CD4-positive, alpha-beta memory T cell (primary cell): Measurements from ENCODE around the gene GAK. TPM values are rescaled to one million over a fixed set of nuclear protein-coding genes. Genes with fewer than 3 reads are reported as not detected.
A peak's percentile ranks its signal among the peaks of the same experiment; 100 is the strongest.

Experiments
- CTCF ChIA-PET: fragments of 350-600 bp; sonication (Branson Sonifier 250); formaldehyde crosslinking; loops from one replicate; lab custom pipeline; 2021; ENCODE audit warnings: inconsistent platforms; ENCODE audit not compliant: partially characterized antibody; lab: Charles Lee
- POLR2A ChIA-PET: fragments of 350-600 bp; sonication (Branson Sonifier 250); formaldehyde crosslinking; loops from one replicate; lab custom pipeline; 2021; ENCODE audit not compliant: partially characterized antibody; lab: Charles Lee
- DNase-seq, 5 donors: peaks; one replicate each; pipeline versions ENCODE4 v3.0.0 to v3.0.0-alpha.2; 2020 to 2022; ENCODE audit warnings: mixed read lengths in 1 of 5
- H3K27ac ChIP-seq: one replicate; pipeline ENCODE4 v1.7.0; 2013; ENCODE audit warnings: low read depth, low read length
- H3K27me3 ChIP-seq: 2 replicates; pipeline ENCODE4 v1.7.0; 2013; ENCODE audit warnings: mild to moderate bottlenecking, low read length, moderate library complexity; ENCODE audit not compliant: insufficient read depth
- H3K36me3 ChIP-seq: 2 replicates; pipeline ENCODE4 v1.7.0; 2013; ENCODE audit warnings: mild to moderate bottlenecking, low read length, moderate library complexity; ENCODE audit not compliant: insufficient read depth
- H3K4me1 ChIP-seq: 2 replicates; pipeline ENCODE4 v1.7.0; 2013; ENCODE audit warnings: mild to moderate bottlenecking, low read length, moderate library complexity; ENCODE audit not compliant: insufficient read depth
- H3K4me3 ChIP-seq, 2 donors: one replicate each; pipeline ENCODE4 v1.7.0; 2013; ENCODE audit warnings: low read length in 2 of 2, mild to moderate bottlenecking in 1 of 2
- H3K9me3 ChIP-seq, 2 donors: one replicate each; pipeline ENCODE4 v1.7.0; 2013; ENCODE audit warnings: low read length in 2 of 2, control low read depth in 1 of 2; ENCODE audit not compliant: control insufficient read depth in 1 of 2
- H3K27ac Mint-ChIP-seq, 7 donors: one replicate each; pipeline ENCODE4 v1.8.0; 2020 to 2021; ENCODE audit warnings: mixed read lengths in 7 of 7, mild to moderate bottlenecking in 6 of 7, inconsistent platforms in 3 of 7, moderate library complexity in 3 of 7
- H3K27me3 Mint-ChIP-seq, 2 donors: one replicate each; pipeline ENCODE4 v1.8.0; 2020 to 2021; ENCODE audit warnings: mixed read lengths in 2 of 2
- H3K36me3 Mint-ChIP-seq, 2 donors: one replicate each; pipeline ENCODE4 v1.8.0; 2020 to 2021; ENCODE audit warnings: mixed read lengths in 2 of 2, inconsistent platforms in 1 of 2, mild to moderate bottlenecking in 1 of 2
- H3K4me1 Mint-ChIP-seq, 4 donors: one replicate each; pipeline ENCODE4 v1.8.0; 2020 to 2021; ENCODE audit warnings: mixed read lengths in 4 of 4, mild to moderate bottlenecking in 1 of 4
- H3K4me3 Mint-ChIP-seq, 8 donors: one replicate each; pipeline ENCODE4 v1.8.0; 2020 to 2021; ENCODE audit warnings: mixed read lengths in 8 of 8, mild to moderate bottlenecking in 7 of 8, moderate library complexity in 6 of 8, inconsistent platforms in 3 of 8
- H3K9me3 Mint-ChIP-seq, 8 donors: one replicate each; pipeline ENCODE4 v1.8.0; 2020 to 2021; ENCODE audit warnings: mixed read lengths in 8 of 8, mild to moderate bottlenecking in 5 of 8, inconsistent platforms in 3 of 8, moderate library complexity in 1 of 8
- intact Hi-C: fragments of 100-400 bp; cut with micrococcal nuclease; formaldehyde crosslinking; loops from one replicate; pipeline ENCODE4 v1.15.1; 2023
- polyA plus RNA-seq, 2 donors: library from polyadenylated mRNA; unstranded; fragments of 300-500 nt; fragmentation: Illumina TruSeq; gene quantifications; one replicate each; pipeline ENCODE4 v1.2.3, GENCODE V29; 2021
- total RNA-seq, 2 experiments: library from RNA; stranded (reverse); gene quantifications; one replicate each; pipeline ENCODE4 v1.2.3, GENCODE V29; 2021

GAK gene
- total and polyA plus RNA-seq, 4 experiments from 2014 or later = 32.5 to 188 (median 130) TPM

DNA sequence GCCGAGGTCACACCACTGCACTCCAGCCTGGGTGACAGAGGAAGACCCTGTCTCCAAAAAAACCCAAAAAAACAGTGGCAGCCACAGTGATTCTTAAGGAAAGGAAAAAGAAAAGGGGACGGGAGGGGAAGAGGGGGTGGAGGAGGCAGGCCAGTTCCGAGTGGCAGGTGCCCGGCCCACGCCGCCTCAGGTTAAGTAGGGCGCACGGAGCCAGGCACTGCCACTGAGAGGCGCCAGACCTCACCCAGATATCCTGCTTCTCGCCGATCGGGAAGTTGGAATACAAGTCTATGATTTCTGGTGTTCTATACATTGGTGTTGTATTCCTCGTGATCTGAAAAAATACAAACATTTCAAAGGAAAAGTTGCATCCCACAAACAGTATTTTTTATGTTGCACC is 35.9 kb downstream of the GAK start:
- ChIA-PET CTCF (no interaction called here), POLR2A (no interaction called here)
- DNase-seq = peak in 1 of 5 donors; percentile 17
- H3K27ac Mint-ChIP-seq = no peak overlapping the region
- Histone ChIP-seq H3K4me3 (no peak overlapping the region), H3K4me1 (no peaks in the 10 kb centered on the region), H3K27ac (no peak overlapping the region), H3K36me3 (peaks cover 36% of the 10 kb centered on the region), H3K9me3 (no peaks in the 10 kb centered on the region), H3K27me3 (no peaks in the 10 kb centered on the region)
- H3K36me3 Mint-ChIP-seq = peaks cover 17 to 44% of the 10 kb centered on the region in 2 donors
- H3K4me1 Mint-ChIP-seq = peaks cover 0 to 4% (median 3%) of the 10 kb centered on the region in 4 donors
- intact Hi-C loops = no loop called here
- H3K9me3 Mint-ChIP-seq = peaks cover 0 to 2% (median 0%) of the 10 kb centered on the region in 8 donors
- H3K4me3 Mint-ChIP-seq = no peak overlapping the region
- H3K27me3 Mint-ChIP-seq = no peaks in the 10 kb centered on the region

DNA sequence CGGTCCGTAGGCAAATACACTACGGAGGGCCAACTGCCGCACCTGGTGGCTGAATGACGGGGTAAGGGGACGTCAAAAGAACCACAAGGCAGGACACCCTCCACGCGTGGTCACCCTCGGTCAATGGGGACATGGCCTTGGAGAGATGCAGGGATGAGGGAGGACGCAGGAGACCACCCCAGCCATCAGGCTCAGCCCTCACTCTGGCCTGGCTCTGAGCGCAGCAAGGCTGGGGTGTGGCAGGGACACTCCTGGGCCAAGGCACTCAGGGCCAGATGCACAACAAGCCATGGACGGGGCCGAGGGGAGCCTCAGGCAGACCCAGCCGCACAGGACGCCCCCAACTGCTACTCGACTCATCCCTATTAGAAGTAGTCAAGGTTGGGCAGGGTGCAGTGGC is 36.5 kb downstream of the GAK start:
- Mint-ChIP-seq H3K4me3 (no peak overlapping the region), H3K4me1 (peaks cover 0 to 4% (median 3%) of the 10 kb centered on the region in 4 donors), H3K9me3 (peaks cover 0 to 2% (median 0%) of the 10 kb centered on the region in 8 donors), H3K27ac (no peak overlapping the region), H3K36me3 (peaks cover 16 to 47% of the 10 kb centered on the region in 2 donors), H3K27me3 (no peaks in the 10 kb centered on the region)
- DNase-seq = no peak
- Histone ChIP-seq H3K36me3 (peaks cover 36% of the 10 kb centered on the region), H3K4me3 (no peak overlapping the region), H3K4me1 (no peaks in the 10 kb centered on the region), H3K27ac (no peak overlapping the region), H3K27me3 (no peaks in the 10 kb centered on the region), H3K9me3 (no peaks in the 10 kb centered on the region)
- intact Hi-C loops = no loop called here
- POLR2A ChIA-PET = no interaction called here
- CTCF ChIA-PET = no interaction called here

DNA sequence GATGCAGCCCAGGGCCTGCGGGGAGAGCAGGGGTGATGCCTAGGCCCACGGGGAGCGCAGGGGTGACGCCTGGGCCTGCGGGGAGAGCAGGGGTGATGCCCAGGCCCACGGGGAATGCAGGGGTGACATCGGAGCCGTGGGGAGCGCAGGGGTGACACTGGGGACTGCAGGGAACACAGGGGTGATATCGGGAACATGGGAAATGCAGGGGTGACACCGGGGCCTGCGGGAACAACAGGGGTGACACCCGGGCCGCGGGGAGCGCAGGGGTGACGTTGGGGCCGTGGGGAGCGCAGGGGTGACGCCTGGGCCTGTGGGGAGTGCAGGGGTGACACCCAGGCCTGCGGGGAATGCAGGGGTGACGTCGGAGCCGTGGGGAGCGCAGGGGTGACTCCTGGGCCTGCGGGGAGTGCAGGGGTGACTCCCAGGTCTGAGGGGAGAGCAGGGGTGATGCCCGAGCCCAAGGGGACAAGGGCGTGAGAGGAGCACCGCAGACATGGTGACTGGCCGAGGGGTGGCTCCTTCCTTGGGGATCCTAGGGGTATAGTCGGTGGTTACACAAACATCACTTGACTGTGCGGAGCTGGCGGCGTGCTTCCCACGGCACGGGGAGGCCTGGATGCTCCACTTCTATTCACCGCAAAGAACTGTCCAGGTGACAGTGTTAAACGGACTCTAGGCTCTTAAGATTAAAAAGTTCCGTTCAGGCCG is 38.0 kb downstream of the GAK start:
- Histone ChIP-seq H3K27me3 (no peaks in the 10 kb centered on the region), H3K36me3 (peaks cover 43% of the 10 kb centered on the region), H3K27ac (no peak overlapping the region), H3K4me3 (no peak overlapping the region), H3K9me3 (no peaks in the 10 kb centered on the region), H3K4me1 (no peaks in the 10 kb centered on the region)
- H3K36me3 Mint-ChIP-seq = peaks cover 10 to 41% of the 10 kb centered on the region in 2 donors
- POLR2A ChIA-PET = no interaction called here
- no peak overlapping the region for H3K4me3 Mint-ChIP-seq
- peak overlapping the region in 1 of 7 donors; percentile 51 for H3K27ac Mint-ChIP-seq
- H3K27me3 Mint-ChIP-seq = no peaks in the 10 kb centered on the region
- H3K4me1 Mint-ChIP-seq = peaks cover 0 to 2% (median 1%) of the 10 kb centered on the region in 4 donors
- DNase-seq = peak in 1 of 5 donors; percentile 16
- peaks cover 0 to 2% (median 0%) of the 10 kb centered on the region in 8 donors for H3K9me3 Mint-ChIP-seq
- CTCF ChIA-PET = no interaction called here
- intact Hi-C loops = no loop called here

DNA sequence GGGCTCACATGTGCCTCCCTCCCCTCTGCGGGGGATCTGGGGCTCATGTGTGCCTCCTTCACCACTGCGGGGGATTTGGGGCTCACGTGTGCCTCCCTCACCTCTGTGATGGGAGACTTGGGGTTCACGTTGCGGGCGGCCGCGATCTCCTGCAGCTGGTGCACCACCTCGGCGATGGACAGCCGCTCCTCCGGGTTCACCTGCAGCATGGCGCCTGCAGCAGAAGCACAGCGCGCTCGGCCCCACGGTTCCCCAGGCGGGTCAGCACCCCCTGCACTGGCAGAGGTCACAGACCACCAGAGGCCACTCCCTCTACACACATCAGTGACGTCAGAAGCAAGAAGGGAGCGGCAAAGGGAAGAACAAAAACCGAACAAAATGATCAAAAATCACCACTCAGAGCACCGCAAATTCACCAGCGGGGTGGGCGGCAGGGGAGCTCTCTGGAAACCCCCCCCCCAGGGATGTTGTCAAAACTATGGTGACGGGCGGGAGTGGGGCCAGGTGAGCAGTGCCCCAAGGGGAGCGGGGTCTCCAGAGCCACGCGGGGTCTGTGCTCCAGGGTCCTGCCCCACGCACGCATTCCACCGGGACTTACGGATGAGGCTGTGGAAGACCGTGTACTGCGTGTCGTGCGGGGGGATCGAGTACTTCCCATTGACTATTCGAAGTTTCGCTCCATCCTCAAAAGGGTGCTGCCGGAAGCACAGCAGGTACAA is 38.7 kb downstream of the GAK start:
- peak in 1 of 5 donors; percentile 1 for DNase-seq
- CTCF ChIA-PET = no interaction called here
- Mint-ChIP-seq H3K27me3 (no peaks in the 10 kb centered on the region), H3K9me3 (peaks cover 0 to 2% (median 0%) of the 10 kb centered on the region in 8 donors), H3K27ac (no peak overlapping the region), H3K4me1 (no peaks in the 10 kb centered on the region), H3K36me3 (peaks cover 7 to 39% of the 10 kb centered on the region in 2 donors), H3K4me3 (no peak overlapping the region)
- peaks cover 47% of the 10 kb centered on the region for H3K36me3 ChIP-seq
- H3K4me3 ChIP-seq = no peak overlapping the region
- no peak overlapping the region for H3K27ac ChIP-seq
- H3K27me3 ChIP-seq = no peaks in the 10 kb centered on the region
- intact Hi-C loops = no loop called here
- H3K9me3 ChIP-seq = no peaks in the 10 kb centered on the region
- POLR2A ChIA-PET = no interaction called here
- no peaks in the 10 kb centered on the region for H3K4me1 ChIP-seq

DNA sequence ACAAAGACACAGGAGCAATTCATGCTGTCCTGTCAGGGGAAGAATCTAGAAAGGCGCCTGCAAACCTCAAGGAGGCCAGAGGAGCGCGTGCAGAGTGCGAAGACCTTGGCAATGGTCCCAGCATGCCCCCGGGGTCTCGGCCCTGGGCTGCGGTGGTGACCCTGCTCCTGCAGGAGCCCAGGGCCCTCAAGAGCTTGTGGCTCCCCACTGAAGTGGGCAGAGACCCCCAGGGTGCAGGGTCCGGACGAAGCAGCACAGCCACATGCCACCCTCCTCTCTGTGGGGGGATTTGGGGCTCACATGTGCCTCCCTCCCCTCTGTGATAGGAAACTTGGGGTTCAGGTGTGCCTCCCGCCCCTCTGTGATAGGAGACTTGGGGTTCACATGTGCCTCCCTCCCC is 39.3 kb downstream of the GAK start:
- Mint-ChIP-seq H3K36me3 (peaks cover 10 to 39% of the 10 kb centered on the region in 2 donors), H3K4me1 (peaks cover 0 to under 1% (median 0%) of the 10 kb centered on the region in 4 donors), H3K9me3 (peaks cover 0 to 2% (median 0%) of the 10 kb centered on the region in 8 donors), H3K27me3 (no peaks in the 10 kb centered on the region), H3K4me3 (no peak overlapping the region), H3K27ac (no peak overlapping the region)
- H3K4me3 ChIP-seq = no peak overlapping the region
- CTCF ChIA-PET = no interaction called here
- peaks cover 49% of the 10 kb centered on the region for H3K36me3 ChIP-seq
- H3K27me3 ChIP-seq = no peaks in the 10 kb centered on the region
- no peaks in the 10 kb centered on the region for H3K9me3 ChIP-seq
- no peak for DNase-seq
- H3K4me1 ChIP-seq = no peaks in the 10 kb centered on the region
- POLR2A ChIA-PET = no interaction called here
- H3K27ac ChIP-seq = no peak overlapping the region
- intact Hi-C loops = no loop called here

DNA sequence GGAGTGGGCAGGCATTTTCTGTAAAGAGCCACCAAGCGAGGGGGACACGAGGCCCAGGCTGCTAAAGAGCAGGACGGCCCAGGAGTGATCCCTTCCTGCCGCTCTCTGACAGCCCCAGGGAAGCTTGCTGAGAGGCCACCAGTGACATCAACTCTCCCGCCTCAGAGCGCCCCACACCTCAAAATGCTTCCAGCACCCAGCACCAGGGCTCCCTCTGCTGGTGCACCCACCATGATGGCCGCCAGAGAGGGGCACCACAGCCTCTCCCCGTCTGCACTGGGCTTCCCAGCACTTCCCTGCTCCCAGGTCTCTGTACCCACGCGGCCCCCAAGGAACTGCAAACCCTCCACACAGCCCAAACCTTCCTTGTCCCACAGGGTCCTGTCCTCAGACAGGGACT is 40.4 kb downstream of the GAK start:
- Mint-ChIP-seq H3K27ac (no peak overlapping the region), H3K4me3 (no peak overlapping the region), H3K36me3 (peaks cover 9 to 41% of the 10 kb centered on the region in 2 donors), H3K4me1 (peaks cover 0 to 4% (median 2%) of the 10 kb centered on the region in 4 donors), H3K27me3 (no peaks in the 10 kb centered on the region), H3K9me3 (peaks cover 0 to 3% (median 0%) of the 10 kb centered on the region in 8 donors)
- ChIA-PET POLR2A (no interaction called here), CTCF (interaction anchor here (1.2 kb wide), 1 partner anchor 149 kb away, joined by 5 read pairs; no protein-coding TSS in a partner anchor)
- Histone ChIP-seq H3K27ac (no peak overlapping the region), H3K4me1 (no peaks in the 10 kb centered on the region), H3K4me3 (no peak overlapping the region), H3K27me3 (no peaks in the 10 kb centered on the region), H3K9me3 (no peaks in the 10 kb centered on the region), H3K36me3 (peaks cover 44% of the 10 kb centered on the region)
- intact Hi-C loops = no loop called here
- DNase-seq = no peak

DNA sequence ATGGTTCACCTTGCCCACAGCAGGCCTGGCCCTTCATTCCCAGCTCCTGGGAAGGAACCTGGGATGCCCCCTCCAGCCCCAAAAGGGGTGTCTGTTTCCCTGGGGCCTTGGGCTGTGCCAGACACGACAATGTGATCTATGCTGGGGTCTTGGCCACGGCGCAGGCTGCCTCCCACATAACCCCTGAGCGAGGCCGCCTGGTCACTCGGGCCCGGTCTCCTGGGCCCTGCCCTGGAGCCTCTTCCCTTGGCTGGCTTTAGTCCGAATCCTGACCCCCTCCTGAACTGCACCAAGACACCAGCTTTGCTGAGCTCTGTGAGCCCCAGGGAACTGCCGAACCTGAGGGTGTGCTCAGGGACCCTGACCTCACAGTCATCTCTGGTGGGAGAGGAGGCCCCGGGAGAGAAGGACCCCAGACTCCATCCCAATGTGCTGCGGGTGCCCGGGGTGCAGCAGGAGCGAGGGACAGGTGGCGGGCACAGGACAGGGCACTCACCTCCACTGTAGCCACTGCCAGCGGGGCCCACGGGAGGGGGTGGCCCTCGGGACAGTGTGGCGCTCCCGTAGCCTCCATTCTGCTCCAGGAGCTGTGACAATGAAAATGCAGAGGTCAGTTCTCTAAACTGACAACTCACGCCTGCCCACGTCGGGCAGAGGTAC is 42.0 kb downstream of the GAK start:
- Histone ChIP-seq H3K4me1 (no peaks in the 10 kb centered on the region), H3K27ac (no peak overlapping the region), H3K9me3 (no peaks in the 10 kb centered on the region), H3K4me3 (no peak overlapping the region), H3K27me3 (no peaks in the 10 kb centered on the region), H3K36me3 (peaks cover 35% of the 10 kb centered on the region)
- CTCF ChIA-PET = no interaction called here
- POLR2A ChIA-PET = no interaction called here
- Mint-ChIP-seq H3K27ac (peak overlapping the region in 2 of 7 donors; percentile 35 to 59), H3K9me3 (peaks cover 0 to 3% (median 0%) of the 10 kb centered on the region in 8 donors), H3K27me3 (no peaks in the 10 kb centered on the region), H3K4me1 (peaks cover 0 to 4% (median 2%) of the 10 kb centered on the region in 4 donors), H3K36me3 (peaks cover 8 to 41% of the 10 kb centered on the region in 2 donors), H3K4me3 (no peak overlapping the region)
- intact Hi-C loops = no loop called here
- no peak for DNase-seq
